IMR-90 (cell line): Measurements from ENCODE around the gene ACVRL1.

Source experiments
- RAD21 ChIP-seq: IDR thresholded peaks from 2 replicates; pipeline ENCODE4 v1.6.1; 2012; ENCODE audit warnings: low read length, improper control_type of control experiment
- TF ChIP-seq, protein P1 (sequence below): conservative IDR thresholded peaks from 2 replicates; pipeline ENCODE4 v1.5.1; 2012; ENCODE audit warnings: mild to moderate bottlenecking, low read depth, low read length, improper control_type of control experiment

DNA sequence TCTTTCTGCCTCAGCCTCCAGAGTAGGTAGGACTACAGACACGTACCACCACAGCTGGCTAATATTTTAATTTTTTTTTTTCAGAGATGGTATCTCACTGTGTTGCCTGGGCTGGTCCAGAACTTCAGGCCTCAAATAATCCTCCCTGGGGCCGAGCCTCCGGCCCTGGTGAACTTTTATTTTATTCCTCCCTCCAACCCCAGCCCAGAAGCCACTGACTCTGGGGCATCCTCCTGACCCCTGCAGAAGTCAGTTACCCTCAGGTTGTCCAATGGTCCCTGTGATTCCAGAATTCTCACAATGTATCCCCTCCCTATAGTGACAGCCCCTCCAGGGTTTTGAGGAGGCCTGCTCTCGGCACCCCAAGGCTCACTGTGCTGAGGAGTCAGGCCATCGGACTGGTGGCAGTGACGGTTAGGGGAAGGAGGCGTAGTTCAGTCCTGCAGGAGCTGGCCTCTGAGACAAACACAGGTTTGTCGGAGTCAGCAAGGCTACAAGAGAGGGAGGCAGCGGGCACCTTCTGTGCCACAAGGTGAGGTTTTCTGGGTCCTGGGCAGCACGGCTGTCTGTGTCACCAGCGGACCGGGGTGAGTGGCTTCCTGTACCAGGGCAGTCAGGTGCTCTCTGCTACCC, 39.4 kb upstream of the ACVRL1 start:
- TF ChIP-seq, protein P1, sequence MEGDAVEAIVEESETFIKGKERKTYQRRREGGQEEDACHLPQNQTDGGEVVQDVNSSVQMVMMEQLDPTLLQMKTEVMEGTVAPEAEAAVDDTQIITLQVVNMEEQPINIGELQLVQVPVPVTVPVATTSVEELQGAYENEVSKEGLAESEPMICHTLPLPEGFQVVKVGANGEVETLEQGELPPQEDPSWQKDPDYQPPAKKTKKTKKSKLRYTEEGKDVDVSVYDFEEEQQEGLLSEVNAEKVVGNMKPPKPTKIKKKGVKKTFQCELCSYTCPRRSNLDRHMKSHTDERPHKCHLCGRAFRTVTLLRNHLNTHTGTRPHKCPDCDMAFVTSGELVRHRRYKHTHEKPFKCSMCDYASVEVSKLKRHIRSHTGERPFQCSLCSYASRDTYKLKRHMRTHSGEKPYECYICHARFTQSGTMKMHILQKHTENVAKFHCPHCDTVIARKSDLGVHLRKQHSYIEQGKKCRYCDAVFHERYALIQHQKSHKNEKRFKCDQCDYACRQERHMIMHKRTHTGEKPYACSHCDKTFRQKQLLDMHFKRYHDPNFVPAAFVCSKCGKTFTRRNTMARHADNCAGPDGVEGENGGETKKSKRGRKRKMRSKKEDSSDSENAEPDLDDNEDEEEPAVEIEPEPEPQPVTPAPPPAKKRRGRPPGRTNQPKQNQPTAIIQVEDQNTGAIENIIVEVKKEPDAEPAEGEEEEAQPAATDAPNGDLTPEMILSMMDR = no peak
- no peak for TF ChIP-seq RAD21
